ENCODE measurements around the gene C20orf144.

DNA sequence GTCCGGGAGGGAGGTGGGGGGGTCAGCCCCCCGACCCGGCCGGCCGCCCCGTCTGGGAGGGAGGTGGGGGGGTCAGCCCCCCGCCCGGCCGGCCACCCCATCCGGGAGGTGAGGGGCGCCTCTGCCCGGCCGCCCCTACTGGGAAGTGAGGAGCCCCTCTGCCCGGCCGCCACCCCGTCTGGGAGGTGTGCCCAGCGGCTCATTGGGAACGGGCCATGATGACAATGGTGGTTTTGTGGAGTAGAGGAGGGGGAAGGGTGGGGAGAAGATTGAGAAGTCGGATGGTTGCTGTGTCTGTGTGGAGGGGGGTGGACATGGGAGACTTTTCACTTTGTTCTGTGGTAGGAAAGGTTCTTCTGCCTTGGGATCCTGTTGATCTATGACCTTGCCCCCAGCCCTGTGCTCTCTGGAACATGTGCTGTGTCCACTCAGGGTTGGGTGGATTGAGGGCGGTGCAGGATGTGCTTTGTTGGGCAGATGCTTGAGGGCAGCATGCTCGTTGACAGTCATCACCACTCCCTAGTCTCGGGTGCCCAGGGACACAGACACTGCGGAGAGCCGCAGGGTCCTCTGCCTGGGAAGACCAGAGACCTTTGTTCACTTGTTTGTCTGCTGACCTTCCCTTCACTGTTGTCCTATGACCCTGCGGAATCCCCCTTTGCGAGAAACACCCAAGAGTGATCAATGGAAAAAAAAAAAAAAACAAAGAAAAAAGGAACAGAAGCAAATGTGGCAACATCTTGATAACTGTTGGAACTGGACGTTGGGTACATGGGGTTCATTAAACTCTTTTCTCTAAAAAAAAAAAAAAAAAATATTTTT, 39.7 kb downstream of the C20orf144 start:
- TF ChIP-seq, protein P1, sequence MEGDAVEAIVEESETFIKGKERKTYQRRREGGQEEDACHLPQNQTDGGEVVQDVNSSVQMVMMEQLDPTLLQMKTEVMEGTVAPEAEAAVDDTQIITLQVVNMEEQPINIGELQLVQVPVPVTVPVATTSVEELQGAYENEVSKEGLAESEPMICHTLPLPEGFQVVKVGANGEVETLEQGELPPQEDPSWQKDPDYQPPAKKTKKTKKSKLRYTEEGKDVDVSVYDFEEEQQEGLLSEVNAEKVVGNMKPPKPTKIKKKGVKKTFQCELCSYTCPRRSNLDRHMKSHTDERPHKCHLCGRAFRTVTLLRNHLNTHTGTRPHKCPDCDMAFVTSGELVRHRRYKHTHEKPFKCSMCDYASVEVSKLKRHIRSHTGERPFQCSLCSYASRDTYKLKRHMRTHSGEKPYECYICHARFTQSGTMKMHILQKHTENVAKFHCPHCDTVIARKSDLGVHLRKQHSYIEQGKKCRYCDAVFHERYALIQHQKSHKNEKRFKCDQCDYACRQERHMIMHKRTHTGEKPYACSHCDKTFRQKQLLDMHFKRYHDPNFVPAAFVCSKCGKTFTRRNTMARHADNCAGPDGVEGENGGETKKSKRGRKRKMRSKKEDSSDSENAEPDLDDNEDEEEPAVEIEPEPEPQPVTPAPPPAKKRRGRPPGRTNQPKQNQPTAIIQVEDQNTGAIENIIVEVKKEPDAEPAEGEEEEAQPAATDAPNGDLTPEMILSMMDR (IDR thresholded peaks at IDR 0.05), result no peak
- TF ChIP-seq POLR2A (IDR thresholded peaks at IDR 0.05), result no peak
